Heart right ventricle (tissue), 16 donors: Measurements from ENCODE around the gene TICAM2. TPM values are rescaled to one million over a fixed set of nuclear protein-coding genes. Genes with fewer than 3 reads are reported as not detected.

Source experiments
- ATAC-seq, 8 donors: fragments of 200-7000 bp; cut with Tn5 transposase; one replicate each; pipeline ENCODE4 v1.9.1; 2020; ENCODE audit warnings: mild to moderate bottlenecking in 8 of 8, moderate library complexity in 8 of 8, moderate number of reproducible peaks in 1 of 8
- DNase-seq, 2 donors: peaks; one replicate each; pipeline ENCODE4 v3.0.0-alpha.2; 2020
- H3K27ac ChIP-seq, 10 donors: fragments of 200-600 bp; sonication (generic) in 2 of 10; one replicate each; pipeline versions ENCODE4 v1.5.0 to v1.8.0; 2020 to 2022; ENCODE audit warnings: mild to moderate bottlenecking in 3 of 10
- H3K27me3 ChIP-seq, 7 donors: fragments of 200-600 bp; one replicate each; pipeline ENCODE4 v1.8.0; 2021 to 2022; ENCODE audit warnings: mild to moderate bottlenecking in 2 of 7
- H3K36me3 ChIP-seq, 9 donors: fragments of 200-600 bp; sonication (generic) in 1 of 9; one replicate each; pipeline versions ENCODE4 v1.5.0 to v1.8.0; 2020 to 2022; ENCODE audit warnings: mild to moderate bottlenecking in 2 of 9
- H3K4me1 ChIP-seq, 9 donors: fragments of 200-600 bp; sonication (generic) in 1 of 9; one replicate each; pipeline versions ENCODE4 v1.5.0 to v1.8.0; 2020 to 2022; ENCODE audit warnings: mild to moderate bottlenecking in 4 of 9
- H3K4me3 ChIP-seq, 10 donors: fragments of 200-600 bp; sonication (generic) in 2 of 10; one replicate each; pipeline versions ENCODE4 v1.5.0 to v1.8.0; 2020 to 2022; ENCODE audit warnings: mild to moderate bottlenecking in 7 of 10, moderate library complexity in 2 of 10
- H3K9me3 ChIP-seq, 11 donors: fragments of 200-600 bp in 10 of 11; sonication (generic) in 2 of 11; one replicate each; pipeline versions ENCODE4 v1.5.0 to v1.8.0; 2013 to 2022; ENCODE audit warnings: mild to moderate bottlenecking in 2 of 11, control low read depth in 1 of 11, moderate library complexity in 1 of 11
- CTCF ChIP-seq, 9 donors: fragments of 200-600 bp; sonication (generic) in 2 of 9; IDR thresholded peaks; one replicate each; pipeline versions ENCODE4 v1.5.0 to v1.8.0; 2021 to 2022; ENCODE audit warnings: antibody characterized with exemption in 9 of 9, mild to moderate bottlenecking in 5 of 9, moderate library complexity in 1 of 9
- WGBS, 2 donors: extraction: QIAGEN DNeasy Blood & Tissue Kit; methylation state at CpG; one replicate each; pipeline ENCODE4 v1.1.7; 2013; ENCODE audit warnings: inconsistent platforms in 1 of 2; 5-methylcytosine and 5-hydroxymethylcytosine counted together
- intact Hi-C, 10 donors: fragments of 100-400 bp; cut with DNase I; formaldehyde crosslinking; loops; one replicate each; pipeline versions ENCODE4 v1.11.1 to v1.14.2; 2022
- polyA plus RNA-seq, 2 donors: library from polyadenylated mRNA; stranded (reverse); fragments of 200-250 nt; gene quantifications; one replicate each; pipeline ENCODE4 v1.2.3, GENCODE V29; 2013
- total RNA-seq, 10 donors: library from RNA; stranded (reverse); fragmentation: NEBNext Ultra II Directional in 3 of 10; extraction: Animal tissue kit (Norgen Biotek cat#: 25700) in 3 of 10; gene quantifications; one replicate each; pipeline versions ENCODE4 v1.2.1 to v1.2.4, GENCODE V29; 2021 to 2023
- donor health status: Arrhythmogenic right ventricular cardiomyopathy.
- donor health status: ischemic (EF 13 %, LVEDD 7.1; RV severe dilation, severe dysfunction).
- donor health status: healthy with polysubstance abuse.
- donor health status: DM: no; HTN: yes; CAD: no.
- donor health status: DM: no; HTN: no; CAD: no.
- donor health status: ischemic (EF 25% LVEDD 6.9; RV normal size, moderate dysfunction).
- donor health status: ischemic (EF 25% LVEDD 5.7; RV mildly dilated, moderate dysfunction).
- donor health status: healthy.
- donor health status: DM: yes; HTN: yes; CAD: no.
- donor health status: Ischemic cardiomyopathy.
- donor health status: ischemic (EF 35%, LVEDD 5.7; RV mildly dilated, moderate dysfunction).
- donor health status: nonischemic (EF 11% LVEDD 7.7; RV severe dilation, severe dysfunction).
- donor health status: DM: yes; HTN: yes; CAD: no.
- donor health status: PGD.
- donor health status: ischemic (EF 29% LVEDD 5.4; RV normal size, mild dysfunction).
- donor health status: nonischemic (EF 23%, LVEDD 6.1; RV moderate dilation, normal function).

TICAM2 gene
- total and polyA plus RNA-seq, 12 donors = 1.2 to 4.4 (median 1.9) TPM

- 93 to 95% methylated on average over 3 of the region's 3 CpGs for WGBS, 2 donors
- H3K4me3 ChIP-seq = peak overlapping the region in 5 of 10 donors; percentile 87 to 98 (median 89)
- H3K9me3 ChIP-seq = no peaks in the 10 kb centered on the region
- no peak for TF ChIP-seq CTCF (IDR thresholded peaks at IDR 0.05)
- intact Hi-C loops = no loop called here
- H3K4me1 ChIP-seq = peaks cover 0 to 51% (median 41%) of the 10 kb centered on the region in 9 donors
- DNase-seq (no peak), ATAC-seq (no peak)
- no peaks in the 10 kb centered on the region for H3K27me3 ChIP-seq
- H3K36me3 ChIP-seq = peaks cover 0 to under 1% (median 0%) of the 10 kb centered on the region in 9 donors
- H3K27ac ChIP-seq = peak overlapping the region in 5 of 10 donors; percentile 32 to 97 (median 95)
Observed at GRCh38 chr5:115600766-115601165, 1.5 kb downstream of the TICAM2 start.

- WGBS, 2 donors = 44% methylated on average over 2 of the region's 2 CpGs
- no peak for DNase-seq
- no peaks in the 10 kb centered on the region for H3K9me3 ChIP-seq
- H3K27me3 ChIP-seq = no peaks in the 10 kb centered on the region
- no peak overlapping the region for H3K4me3 ChIP-seq
- H3K4me1 ChIP-seq = peaks cover 0 to 51% (median 41%) of the 10 kb centered on the region in 9 donors
- H3K36me3 ChIP-seq = no peaks in the 10 kb centered on the region
- no peak for ATAC-seq
- H3K27ac ChIP-seq = peak overlapping the region in 7 of 10 donors; percentile 8 to 95 (median 42)
- TF ChIP-seq CTCF (IDR thresholded peaks at IDR 0.05) = no peak
- intact Hi-C loops = no loop called here
Observed at GRCh38 chr5:115599924-115600323, 2.4 kb downstream of the TICAM2 start.

- no peaks in the 10 kb centered on the region for H3K27me3 ChIP-seq
- ATAC-seq = peak; percentile 25 to 70 (median 44)
- H3K4me3 ChIP-seq = no peak overlapping the region
- WGBS, 2 donors = 44 to 54% methylated on average over 1 of the region's 1 CpG
- no peak for DNase-seq
- no peaks in the 10 kb centered on the region for H3K36me3 ChIP-seq
- TF ChIP-seq CTCF (IDR thresholded peaks at IDR 0.05) = no peak
- intact Hi-C loops = no loop called here
- H3K27ac ChIP-seq = peak overlapping the region in 6 of 10 donors; percentile 8 to 95 (median 42)
- no peaks in the 10 kb centered on the region for H3K9me3 ChIP-seq
- H3K4me1 ChIP-seq = peaks cover 0 to 53% (median 41%) of the 10 kb centered on the region in 9 donors
Observed at GRCh38 chr5:115599502-115599901, 2.8 kb downstream of the TICAM2 start.

GRCh38 chr5:115594128-115595047 lies 7.9 kb downstream of the TICAM2 start:
- DNase-seq (no peak), ATAC-seq (no peak)
- Histone ChIP-seq H3K27me3 (no peaks in the 10 kb centered on the region), H3K4me3 (no peak overlapping the region), H3K27ac (no peak overlapping the region), H3K36me3 (no peaks in the 10 kb centered on the region), H3K4me1 (peaks cover 0 to 31% (median 15%) of the 10 kb centered on the region in 9 donors), H3K9me3 (no peaks in the 10 kb centered on the region)
- WGBS, 2 donors = 72 to 78% methylated on average over 2 of the region's 2 CpGs
- intact Hi-C loops = no loop called here
- TF ChIP-seq CTCF (IDR thresholded peaks at IDR 0.05) = no peak
